Mammary epithelial cell (primary cell): ENCODE results near the gene PRAMEF20.

Experiments
- CTCF ChIP-seq, 2 donors: IDR thresholded peaks in 1 of 2; conservative IDR thresholded peaks in 1 of 2; 2 replicates each; pipeline ENCODE4 v1.5.1; 2011 to 2012; ENCODE audit warnings: inconsistent platforms in 2 of 2, low read length in 2 of 2, mild to moderate bottlenecking in 2 of 2, control low read depth in 1 of 2, low read depth in 1 of 2; ENCODE audit not compliant: insufficient read depth in 1 of 2; ENCODE audit errors: extremely low read depth in 1 of 2
- EZH2 ChIP-seq: IDR thresholded peaks from 2 replicates; pipeline ENCODE4 v1.6.1; 2012; ENCODE audit warnings: low read length, inconsistent platforms, borderline replicate concordance

- TF ChIP-seq EZH2 (no peak), CTCF (conservative IDR thresholded peaks at IDR 0.05 in 1 of 2, IDR thresholded peaks at IDR 0.05 in 1 of 2; ENCODE audit: extremely low read depth in 1 of 2, insufficient read depth in 1 of 2, low read depth in 1 of 2, low read length in 2 of 2) (no peak)
These were observed 2.4 kb upstream of the PRAMEF20 start for GRCh38 chr1:13407811-13408210.
